Activated CD4-positive, alpha-beta memory T cell treated with anti-CD3 and anti-CD28 coated beads, Interleukin-2, amount 10 ng/mL, durations not matched to agents 7 days and 5 days (primary cell): ENCODE results near the gene CFAP410. TPM values are rescaled to one million over a fixed set of nuclear protein-coding genes. Genes with fewer than 3 reads are reported as not detected.
"Not testable (repeated sequence)": the region's sequence is repeated elsewhere in the genome, so short reads cannot be mapped to it uniquely, and the experiment has no call there.

Experiments
- CTCF ChIA-PET: fragments of 350-600 bp; sonication (Branson Sonifier 250); formaldehyde crosslinking; loops from one replicate; lab custom pipeline; 2021; ENCODE audit warnings: antibody characterized with exemption, inconsistent platforms; lab: Charles Lee
- POLR2A ChIA-PET: fragments of 350-600 bp; sonication (Branson Sonifier 250); formaldehyde crosslinking; loops from one replicate; lab custom pipeline; 2021; ENCODE audit warnings: antibody characterized with exemption; lab: Charles Lee
- DNase-seq: peaks from one replicate; pipeline ENCODE4 v3.0.0-alpha.2; 2020
- H3K27ac Mint-ChIP-seq: one replicate; pipeline ENCODE4 v1.8.0; 2021; ENCODE audit warnings: mild to moderate bottlenecking, mixed read lengths
- H3K27me3 Mint-ChIP-seq: one replicate; pipeline ENCODE4 v1.8.0; 2021; ENCODE audit warnings: mixed read lengths
- H3K36me3 Mint-ChIP-seq: one replicate; pipeline ENCODE4 v1.8.0; 2021; ENCODE audit warnings: low read depth, mixed read lengths
- H3K4me1 Mint-ChIP-seq: one replicate; pipeline ENCODE4 v1.8.0; 2021; ENCODE audit warnings: mixed read lengths
- H3K4me3 Mint-ChIP-seq: one replicate; pipeline ENCODE4 v1.8.0; 2021; ENCODE audit warnings: mild to moderate bottlenecking, mixed read lengths
- H3K9me3 Mint-ChIP-seq: one replicate; pipeline ENCODE4 v1.8.0; 2021; ENCODE audit warnings: mixed read lengths
- total RNA-seq, 2 experiments: library from RNA; stranded (reverse); gene quantifications; one replicate each; pipeline ENCODE4 v1.2.3, GENCODE V29; 2021

CFAP410 gene
- total RNA-seq, 2 experiments from 2014 or later: 14.2 to 15.5 TPM

GRCh38 chr21:44341726-44342458 lies 2.7 kb upstream of the CFAP410 start:
- H3K4me1 Mint-ChIP-seq: peaks cover 21% of the 10 kb centered on the region
- CTCF ChIA-PET: interaction anchor here (0.7 kb wide), 1 partner anchor 459 kb away, joined by 3 read pairs; no protein-coding TSS in a partner anchor
- not testable (repeated sequence) for H3K4me3 Mint-ChIP-seq, H3K9me3 Mint-ChIP-seq, DNase-seq, H3K36me3 Mint-ChIP-seq, H3K27ac Mint-ChIP-seq, H3K27me3 Mint-ChIP-seq
- POLR2A ChIA-PET: interaction anchor here (0.6 to 1.2 kb wide), 3 partner anchors 8 to 11 kb away, joined by 3 to 5 read pairs (median 3); partner anchors contain the start of gene TRPM2

DNA sequence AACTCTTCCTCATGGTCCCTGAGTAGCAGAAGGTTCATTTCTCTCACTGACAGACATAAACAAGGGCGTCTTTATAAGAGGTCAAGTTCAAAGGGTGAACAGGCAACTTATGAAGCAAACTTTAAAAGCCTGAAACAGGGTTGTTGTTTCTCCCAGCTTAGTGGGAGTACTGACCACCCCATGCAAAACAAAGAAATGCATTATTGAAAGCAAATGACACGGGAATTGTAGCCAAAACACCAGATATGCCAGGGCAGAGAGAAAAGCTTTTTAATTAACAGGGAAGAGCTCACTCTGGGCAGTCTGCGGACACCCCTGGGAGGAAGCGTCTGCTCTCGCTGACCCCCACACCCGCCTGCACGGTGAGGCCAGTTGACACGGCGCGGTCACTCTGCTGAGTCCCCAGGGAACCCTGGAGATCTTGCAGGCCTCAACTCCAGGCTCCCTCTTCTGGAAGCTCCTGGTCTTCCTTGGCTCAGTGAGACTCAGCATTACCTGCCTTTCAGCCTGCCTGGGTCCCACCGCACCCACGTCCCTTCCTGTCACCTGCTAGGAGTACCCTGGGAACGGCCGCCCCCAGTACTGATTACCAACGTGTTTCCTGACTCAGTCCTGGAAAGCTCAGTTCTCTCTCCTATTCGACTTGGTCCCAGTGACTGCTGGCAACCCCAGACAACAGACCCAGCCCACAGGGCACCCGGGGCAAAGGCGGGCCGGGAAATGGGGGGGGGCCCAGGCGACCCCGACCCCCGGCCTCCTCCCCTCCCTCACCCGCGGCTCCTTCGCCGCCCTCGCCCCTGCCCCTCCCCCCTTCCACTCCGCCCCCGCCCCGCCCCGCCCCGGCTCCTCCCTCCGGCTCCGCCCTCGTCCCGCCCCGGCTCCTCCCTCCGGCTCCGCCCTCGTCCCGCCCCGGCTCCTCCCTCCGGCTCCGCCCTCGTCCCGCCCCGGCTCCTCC lies 972 bp downstream of the CFAP410 start:
- H3K27me3 Mint-ChIP-seq: no peaks in the 10 kb centered on the region
- H3K27ac Mint-ChIP-seq: peak overlapping the region; percentile 68
- H3K36me3 Mint-ChIP-seq: no peaks in the 10 kb centered on the region
- no peaks in the 10 kb centered on the region for H3K9me3 Mint-ChIP-seq
- H3K4me3 Mint-ChIP-seq: peak overlapping the region; percentile 41
- ChIA-PET POLR2A (interaction anchor here (0.7 to 3.7 kb wide), 7 partner anchors 10 to 479 kb away, joined by 3 to 48 read pairs (median 3); partner anchors contain the start of genes LRRC3 and TRPM2), CTCF (interaction anchor here (0.8 to 1.1 kb wide), 2 partner anchors 148 to 455 kb away, joined by 3 to 4 read pairs; no protein-coding TSS in a partner anchor)
- no peak for DNase-seq
- H3K4me1 Mint-ChIP-seq: peaks cover 21% of the 10 kb centered on the region

GRCh38 chr21:44337449-44337848 lies 1.7 kb downstream of the CFAP410 start:
- peaks cover 21% of the 10 kb centered on the region for H3K4me1 Mint-ChIP-seq
- no peaks in the 10 kb centered on the region for H3K27me3 Mint-ChIP-seq
- no peaks in the 10 kb centered on the region for H3K9me3 Mint-ChIP-seq
- H3K27ac Mint-ChIP-seq: peak overlapping the region; percentile 68
- ChIA-PET CTCF (interaction anchor here (0.8 kb wide), 1 partner anchor 456 kb away, joined by 4 read pairs; no protein-coding TSS in a partner anchor), POLR2A (interaction anchor here (3.7 kb wide), 1 partner anchor 118 kb away, joined by 21 read pairs; the partner anchor contains the start of gene LRRC3)
- no peaks in the 10 kb centered on the region for H3K36me3 Mint-ChIP-seq
- no peak overlapping the region for H3K4me3 Mint-ChIP-seq
- DNase-seq: no peak

GRCh38 chr21:44335266-44336059 lies 3.7 kb downstream of the CFAP410 start:
- no peak overlapping the region for H3K27ac Mint-ChIP-seq
- POLR2A ChIA-PET: interaction anchor here (0.9 to 1.6 kb wide), 3 partner anchors 10 to 39 kb away, joined by 3 to 5 read pairs (median 3); no protein-coding TSS in a partner anchor
- DNase-seq: no peak
- peaks cover 3% of the 10 kb centered on the region for H3K36me3 Mint-ChIP-seq
- no peaks in the 10 kb centered on the region for H3K27me3 Mint-ChIP-seq
- CTCF ChIA-PET: no interaction called here
- peaks cover 16% of the 10 kb centered on the region for H3K4me1 Mint-ChIP-seq
- no peak overlapping the region for H3K4me3 Mint-ChIP-seq
- H3K9me3 Mint-ChIP-seq: no peaks in the 10 kb centered on the region

GRCh38 chr21:44334329-44335030 lies 4.7 kb downstream of the CFAP410 start:
- ChIA-PET POLR2A (interaction anchor here (0.9 to 1.6 kb wide), 3 partner anchors 9 to 40 kb away, joined by 3 to 5 read pairs (median 3); no protein-coding TSS in a partner anchor), CTCF (no interaction called here)
- no peak overlapping the region for H3K27ac Mint-ChIP-seq

GRCh38 chr21:44333509-44334328 lies 5.5 kb downstream of the CFAP410 start:
- Mint-ChIP-seq H3K9me3 (no peaks in the 10 kb centered on the region), H3K36me3 (peaks cover 3% of the 10 kb centered on the region), H3K4me3 (no peak overlapping the region), H3K27me3 (no peaks in the 10 kb centered on the region), H3K27ac (no peak overlapping the region), H3K4me1 (peaks cover 3% of the 10 kb centered on the region)
- ChIA-PET CTCF (no interaction called here), POLR2A (interaction anchor here (1.5 to 1.6 kb wide), 3 partner anchors 8 to 40 kb away, joined by 3 read pairs; no protein-coding TSS in a partner anchor)
- DNase-seq: no peak

More at GRCh38 chr21:44334329-44335030, 4.7 kb downstream of the CFAP410 start:
- Mint-ChIP-seq H3K36me3 (peaks cover 3% of the 10 kb centered on the region), H3K9me3 (no peaks in the 10 kb centered on the region), H3K4me3 (no peak overlapping the region), H3K4me1 (peaks cover 6% of the 10 kb centered on the region), H3K27me3 (no peaks in the 10 kb centered on the region)
- no peak for DNase-seq

DNA sequence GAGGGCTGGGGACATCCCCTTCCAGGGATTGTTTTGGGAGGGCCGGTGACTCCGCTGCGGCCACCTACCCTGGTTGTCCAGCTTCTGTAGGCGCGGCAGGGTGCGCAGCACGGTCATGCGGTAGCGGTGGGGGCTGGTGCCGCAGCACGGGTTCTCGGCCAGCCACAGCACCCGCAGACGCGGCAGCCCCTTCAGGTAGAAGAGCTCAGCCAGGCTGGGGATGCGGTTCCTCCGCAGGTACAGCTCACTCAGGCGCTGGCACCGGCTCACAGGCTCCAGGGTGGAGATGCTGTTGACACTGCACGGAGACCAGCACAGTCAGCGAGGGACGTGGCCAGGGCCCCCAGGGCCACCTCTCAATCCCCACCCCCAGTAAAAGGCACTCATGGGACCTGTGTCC lies 6.2 kb downstream of the CFAP410 start:
- no peaks in the 10 kb centered on the region for H3K27me3 Mint-ChIP-seq
- H3K36me3 Mint-ChIP-seq: peaks cover 3% of the 10 kb centered on the region
- peaks cover 3% of the 10 kb centered on the region for H3K4me1 Mint-ChIP-seq
- no peak for DNase-seq
- ChIA-PET CTCF (no interaction called here), POLR2A (interaction anchor here (1.5 kb wide), 1 partner anchor 9 kb away, joined by 3 read pairs; no protein-coding TSS in a partner anchor)
- H3K4me3 Mint-ChIP-seq: no peak overlapping the region
- no peaks in the 10 kb centered on the region for H3K9me3 Mint-ChIP-seq
- H3K27ac Mint-ChIP-seq: no peak overlapping the region

- Mint-ChIP-seq H3K4me1 (no peaks in the 10 kb centered on the region), H3K27ac (no peak overlapping the region), H3K27me3 (no peaks in the 10 kb centered on the region), H3K4me3 (no peak overlapping the region), H3K36me3 (peaks cover 3% of the 10 kb centered on the region), H3K9me3 (no peaks in the 10 kb centered on the region)
- CTCF ChIA-PET: no interaction called here
- POLR2A ChIA-PET: interaction anchor here (0.8 to 1.5 kb wide), 3 partner anchors 8 to 17 kb away, joined by 3 read pairs; no protein-coding TSS in a partner anchor
- no peak for DNase-seq
Measured at GRCh38 chr21:44332383-44332782, 6.8 kb downstream of the CFAP410 start.

DNA sequence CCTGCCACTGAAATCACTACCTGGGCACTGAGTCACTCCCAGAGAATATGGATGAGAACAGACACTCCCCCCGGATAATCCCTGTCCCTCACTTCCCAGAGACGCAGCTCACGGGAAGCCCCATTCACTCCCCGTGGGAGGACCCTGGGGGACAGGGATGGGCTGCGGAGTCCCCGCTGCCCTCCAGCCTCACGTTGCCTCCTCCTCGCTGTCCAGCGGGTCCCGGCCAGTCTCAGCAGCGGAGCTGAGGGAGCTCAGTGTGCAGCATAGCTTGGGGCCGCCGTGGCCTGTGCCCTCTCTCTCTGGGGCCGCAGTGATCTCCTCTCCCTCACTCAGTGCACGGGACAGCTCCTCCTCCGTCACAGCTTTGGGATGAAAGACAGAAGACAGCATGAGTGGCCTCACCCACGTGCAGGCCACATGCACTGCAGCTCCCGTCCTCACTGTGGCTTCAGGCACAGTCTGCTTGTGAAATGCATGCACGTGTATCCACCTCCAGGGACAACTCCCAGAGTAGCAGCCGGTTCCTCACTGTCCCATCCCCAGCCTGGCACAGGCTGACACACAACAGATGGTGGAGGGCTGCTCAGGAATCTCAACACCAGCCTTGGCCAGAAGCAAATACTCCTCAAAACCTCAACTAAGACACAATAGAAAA lies 7.4 kb downstream of the CFAP410 start:
- Mint-ChIP-seq H3K9me3 (no peaks in the 10 kb centered on the region), H3K27me3 (no peaks in the 10 kb centered on the region), H3K36me3 (peaks cover 3% of the 10 kb centered on the region), H3K4me3 (no peak overlapping the region), H3K27ac (no peak overlapping the region), H3K4me1 (no peaks in the 10 kb centered on the region)
- CTCF ChIA-PET: no interaction called here
- DNase-seq: no peak
- POLR2A ChIA-PET: interaction anchor here (0.8 to 1.4 kb wide), 3 partner anchors 9 to 16 kb away, joined by 3 to 4 read pairs (median 3); no protein-coding TSS in a partner anchor

- Mint-ChIP-seq H3K4me1 (no peaks in the 10 kb centered on the region), H3K9me3 (no peaks in the 10 kb centered on the region), H3K27me3 (no peaks in the 10 kb centered on the region), H3K36me3 (peaks cover 3% of the 10 kb centered on the region), H3K4me3 (no peak overlapping the region), H3K27ac (no peak overlapping the region)
- ChIA-PET CTCF (no interaction called here), POLR2A (interaction anchor here (1.4 kb wide), 2 partner anchors 9 to 12 kb away, joined by 3 to 4 read pairs; no protein-coding TSS in a partner anchor)
- no peak for DNase-seq
Measured at GRCh38 chr21:44331209-44331608, 8.0 kb downstream of the CFAP410 start.
